Keratinocyte (primary cell): ENCODE measurements around the gene ALPI. TPM values are rescaled to one million over a fixed set of nuclear protein-coding genes. Genes with fewer than 3 reads are reported as not detected.

ENCODE experiments used
- DNase-seq: peaks from one replicate; pipeline ENCODE4 v3.0.0-alpha.2; 2011; ENCODE audit warnings: low read depth, missing footprints, low spot score
- FAIRE-seq: peaks from 2 replicates; lab custom pipeline; 2011; peaks lifted over from hg19 to GRCh38; lab: Jason Lieb, UNC
- H2AFZ ChIP-seq: 2 replicates; pipeline ENCODE4 v1.6.0; 2012; ENCODE audit warnings: low read length, control low read depth, inconsistent platforms; ENCODE audit not compliant: control insufficient read depth
- H3K27ac ChIP-seq: 2 replicates; pipeline ENCODE4 v1.5.1; 2011; ENCODE audit warnings: low read length; ENCODE audit not compliant: control insufficient read depth, insufficient read depth
- H3K27me3 ChIP-seq: 3 replicates; pipeline ENCODE4 v1.6.0; 2011; ENCODE audit warnings: low read length; ENCODE audit not compliant: control insufficient read depth, insufficient read depth; ENCODE audit errors: extremely low read depth
- H3K36me3 ChIP-seq, 2 experiments: 2 replicates in 1 of 2; 3 replicates in 1 of 2; pipeline ENCODE4 v1.5.1; 2011; ENCODE audit warnings: low read length in 2 of 2, mild to moderate bottlenecking in 1 of 2; ENCODE audit not compliant: control insufficient read depth in 2 of 2, insufficient read depth in 2 of 2; ENCODE audit errors: extremely low read depth in 1 of 2
- H3K4me1 ChIP-seq: 3 replicates; pipeline ENCODE4 v1.5.1; 2011; ENCODE audit warnings: low read length; ENCODE audit not compliant: control insufficient read depth, insufficient read depth; ENCODE audit errors: extremely low read depth
- H3K4me2 ChIP-seq: 3 replicates; pipeline ENCODE4 v1.6.0; 2011; ENCODE audit warnings: low read depth, low read length; ENCODE audit not compliant: control insufficient read depth, insufficient read depth; ENCODE audit errors: extremely low read depth
- H3K4me3 ChIP-seq, 3 experiments: fragments of 200-600 bp in 1 of 3; sonication (generic) in 1 of 3; 2 replicates in 2 of 3; 3 replicates in 1 of 3; pipeline ENCODE4 v1.5.1; 2011 to 2016; ENCODE audit warnings: low read length in 3 of 3, mild to moderate bottlenecking in 3 of 3, control low read depth in 2 of 3, inconsistent platforms in 1 of 3, low read depth in 1 of 3, mixed read lengths in 1 of 3, mixed run types in 1 of 3, moderate library complexity in 1 of 3; ENCODE audit not compliant: control insufficient read depth in 2 of 3, insufficient read depth in 2 of 3; ENCODE audit errors: extremely low read depth in 1 of 3
- H3K79me2 ChIP-seq: 2 replicates; pipeline ENCODE4 v1.6.0; 2012; ENCODE audit warnings: low read length; ENCODE audit not compliant: control insufficient read depth, insufficient read depth
- H3K9ac ChIP-seq: 3 replicates; pipeline ENCODE4 v1.6.0; 2011; ENCODE audit warnings: low read length; ENCODE audit not compliant: control insufficient read depth, insufficient read depth; ENCODE audit errors: extremely low read depth
- H3K9me1 ChIP-seq: 3 replicates; pipeline ENCODE4 v1.6.0; 2011; ENCODE audit warnings: low read length; ENCODE audit not compliant: control insufficient read depth, insufficient read depth; ENCODE audit errors: extremely low read depth
- H3K9me3 ChIP-seq: 2 replicates; pipeline ENCODE4 v1.5.1; 2012; ENCODE audit warnings: low read depth, low read length; ENCODE audit not compliant: control insufficient read depth
- H4K20me1 ChIP-seq: 3 replicates; pipeline ENCODE4 v1.6.0; 2011; ENCODE audit warnings: low read length; ENCODE audit not compliant: control insufficient read depth, insufficient read depth; ENCODE audit errors: extremely low read depth
- EZH2 ChIP-seq: IDR thresholded peaks from one replicate; pipeline ENCODE4 v1.6.1; 2012; ENCODE audit warnings: inconsistent platforms, mild to moderate bottlenecking, low read length, moderate library complexity
- dilution Hi-C: fragments of 300-500 bp; cut with MboI; formaldehyde crosslinking; loops from one replicate; pipeline ENCODE4 v1.7.0; 2020; ENCODE audit warnings: low sequenced_read_pairs; ENCODE audit not compliant: extremely low pct_ligation_motif_present
- polyA plus RNA-seq, 5 experiments: library from polyadenylated mRNA; depleted of rRNA in 3 of 5; stranded (reverse) in 3 of 5; stranded (forward) in 1 of 5; unstranded in 1 of 5; fragments of >200 nt; gene quantifications; 1 replicate in 1 of 5; 2 replicates in 3 of 5; 3 replicates in 1 of 5; pipeline versions ENCODE4 v1.2.1 to v1.2.3, GENCODE V29; 2011 to 2012; ENCODE audit warnings: missing spikeins in 2 of 5, low read depth in 1 of 5, low replicate concordance in 1 of 5
- TF ChIP-seq, protein P1 (sequence below), 3 experiments: IDR thresholded peaks in 1 of 3; conservative IDR thresholded peaks in 1 of 3; optimal IDR thresholded peaks in 1 of 3; 2 replicates in 2 of 3; 3 replicates in 1 of 3; pipeline versions ENCODE3 to v1.5.1; 2011; ENCODE audit warnings: low read length in 3 of 3, mild to moderate bottlenecking in 3 of 3, moderate library complexity in 2 of 3, control low read depth in 1 of 3, inconsistent platforms in 1 of 3; ENCODE audit not compliant: insufficient read depth in 2 of 3; ENCODE audit errors: extremely low read depth in 1 of 3

ALPI gene
- polyA plus RNA-seq, 1 donor (not counting 4 experiments of a cell fraction or from before 2014, with no cell fraction given): not detected

- dilution Hi-C loops: no loop called here
- no peak for DNase-seq
Observed at GRCh38 chr2:232458661-232459418, 2.9 kb downstream of the ALPI start.

DNA sequence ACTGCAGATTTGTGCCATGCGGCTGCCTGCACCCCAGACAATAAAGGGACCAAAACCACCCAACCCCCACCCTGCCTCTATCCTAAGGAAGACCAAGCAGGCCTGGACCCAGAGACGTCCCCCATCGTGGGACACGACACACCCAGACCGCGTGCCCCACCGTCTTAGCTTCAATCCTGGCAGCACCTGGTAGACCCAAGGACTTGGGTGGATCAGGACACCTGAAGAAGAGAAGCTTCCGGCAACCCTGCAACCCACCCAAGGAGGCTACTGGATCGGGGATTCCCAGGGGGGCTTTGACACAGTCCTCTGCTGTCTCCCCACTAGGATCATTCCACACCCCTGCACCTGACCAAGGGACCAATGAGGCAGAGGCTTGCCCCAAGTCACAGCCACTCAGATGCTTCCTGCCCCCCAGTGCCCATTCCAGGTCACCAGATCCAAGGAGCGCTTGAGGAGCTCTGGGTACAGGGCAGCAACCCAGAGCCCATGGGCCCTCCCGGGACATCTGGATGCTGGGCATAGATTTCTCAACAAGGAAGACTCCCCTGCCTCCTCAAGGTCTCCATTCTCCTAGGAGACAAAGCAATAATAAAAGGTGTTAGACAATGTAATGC, 3.6 kb downstream of the ALPI start:
- H3K79me2 ChIP-seq: no peaks in the 10 kb centered on the region
- no peak for TF ChIP-seq EZH2
- TF ChIP-seq, protein P1, sequence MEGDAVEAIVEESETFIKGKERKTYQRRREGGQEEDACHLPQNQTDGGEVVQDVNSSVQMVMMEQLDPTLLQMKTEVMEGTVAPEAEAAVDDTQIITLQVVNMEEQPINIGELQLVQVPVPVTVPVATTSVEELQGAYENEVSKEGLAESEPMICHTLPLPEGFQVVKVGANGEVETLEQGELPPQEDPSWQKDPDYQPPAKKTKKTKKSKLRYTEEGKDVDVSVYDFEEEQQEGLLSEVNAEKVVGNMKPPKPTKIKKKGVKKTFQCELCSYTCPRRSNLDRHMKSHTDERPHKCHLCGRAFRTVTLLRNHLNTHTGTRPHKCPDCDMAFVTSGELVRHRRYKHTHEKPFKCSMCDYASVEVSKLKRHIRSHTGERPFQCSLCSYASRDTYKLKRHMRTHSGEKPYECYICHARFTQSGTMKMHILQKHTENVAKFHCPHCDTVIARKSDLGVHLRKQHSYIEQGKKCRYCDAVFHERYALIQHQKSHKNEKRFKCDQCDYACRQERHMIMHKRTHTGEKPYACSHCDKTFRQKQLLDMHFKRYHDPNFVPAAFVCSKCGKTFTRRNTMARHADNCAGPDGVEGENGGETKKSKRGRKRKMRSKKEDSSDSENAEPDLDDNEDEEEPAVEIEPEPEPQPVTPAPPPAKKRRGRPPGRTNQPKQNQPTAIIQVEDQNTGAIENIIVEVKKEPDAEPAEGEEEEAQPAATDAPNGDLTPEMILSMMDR (optimal IDR thresholded peaks at IDR 0.05 in 1 of 3, IDR thresholded peaks at IDR 0.05 in 1 of 3, conservative IDR thresholded peaks at IDR 0.05 in 1 of 3; ENCODE audit: extremely low read depth in 1 of 3, insufficient read depth in 2 of 3, low read length in 3 of 3): no peak
- H2AFZ ChIP-seq: no peak overlapping the region
- FAIRE-seq (no peak), DNase-seq (no peak)
- H3K4me2 ChIP-seq: no peak overlapping the region
- dilution Hi-C loops: no loop called here
- no peaks in the 10 kb centered on the region for H3K4me1 ChIP-seq
- no peaks in the 10 kb centered on the region for H3K36me3 ChIP-seq
- no peaks in the 10 kb centered on the region for H4K20me1 ChIP-seq
- no peak overlapping the region for H3K27ac ChIP-seq
- H3K9me3 ChIP-seq: no peaks in the 10 kb centered on the region
- H3K9ac ChIP-seq: no peak overlapping the region
- H3K27me3 ChIP-seq: peaks cover 17% of the 10 kb centered on the region
- H3K9me1 ChIP-seq: no peaks in the 10 kb centered on the region
- no peak overlapping the region for H3K4me3 ChIP-seq

More at GRCh38 chr2:232458661-232459418, 2.9 kb downstream of the ALPI start:
- Histone ChIP-seq H3K36me3 (no peaks in the 10 kb centered on the region), H3K9me3 (no peaks in the 10 kb centered on the region), H3K4me1 (no peaks in the 10 kb centered on the region), H3K9ac (no peak overlapping the region), H3K9me1 (no peaks in the 10 kb centered on the region), H3K79me2 (no peaks in the 10 kb centered on the region), H3K27ac (no peak overlapping the region), H4K20me1 (no peaks in the 10 kb centered on the region), H3K27me3 (peaks cover 17% of the 10 kb centered on the region), H3K4me2 (no peak overlapping the region), H3K4me3 (no peak overlapping the region), H2AFZ (no peak overlapping the region)
- TF ChIP-seq EZH2: no peak
- TF ChIP-seq, protein P1 (optimal IDR thresholded peaks at IDR 0.05 in 1 of 3, IDR thresholded peaks at IDR 0.05 in 1 of 3, conservative IDR thresholded peaks at IDR 0.05 in 1 of 3; ENCODE audit: extremely low read depth in 1 of 3, insufficient read depth in 2 of 3, low read length in 3 of 3): no peak
- FAIRE-seq: no peak
